ENCODE data around the gene SAPCD1. TPM values are rescaled to one million over a fixed set of nuclear protein-coding genes. Genes with fewer than 3 reads are reported as not detected.

SAPCD1 gene
- total RNA-seq, 1 donor from 2014 or later = 16.7 TPM

DNA sequence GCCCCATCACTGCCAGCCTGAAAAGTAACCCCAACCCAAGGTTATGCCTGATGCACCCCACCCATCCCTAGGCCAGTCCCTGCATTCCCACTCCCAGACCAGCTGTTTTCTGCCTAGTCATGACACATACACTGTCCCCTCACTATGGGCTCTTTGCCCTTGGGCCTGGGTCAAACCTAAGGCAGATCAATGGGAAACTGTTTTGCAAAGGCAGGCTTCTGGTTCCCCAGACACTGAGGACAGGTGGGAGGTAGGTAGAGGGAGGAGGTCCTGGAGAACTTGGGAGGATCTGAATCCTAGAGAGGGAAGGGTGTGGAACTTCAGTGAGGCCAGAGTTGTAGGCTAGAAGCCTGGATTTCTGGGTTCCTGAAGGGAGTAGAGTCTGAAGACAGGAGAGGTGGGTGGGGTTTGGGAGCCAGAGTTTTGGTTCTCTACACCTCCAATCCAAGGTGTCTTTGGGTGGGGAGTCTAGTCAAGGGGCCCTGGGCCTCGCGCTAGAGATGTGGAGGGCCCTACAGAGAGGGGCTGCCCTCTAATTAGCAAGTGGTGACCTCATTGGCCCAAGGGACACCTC, 28.1 kb upstream of the SAPCD1 start:
- Mint-ChIP-seq H3K27ac (peak overlapping the region; percentile 99), H3K36me3 (ENCODE audit: low read depth) (peaks cover 40% of the 10 kb centered on the region), H3K9me3 (no peaks in the 10 kb centered on the region), H3K27me3 (ENCODE audit: insufficient read depth) (peaks cover 3% of the 10 kb centered on the region), H3K4me3 (peak overlapping the region; percentile 98), H3K4me1 (ENCODE audit: low read depth) (peaks cover 59% of the 10 kb centered on the region)
- DNase-seq (ENCODE audit: low spot score) = no peak
- intact Hi-C loops (cut with micrococcal nuclease) = no loop called here

DNA sequence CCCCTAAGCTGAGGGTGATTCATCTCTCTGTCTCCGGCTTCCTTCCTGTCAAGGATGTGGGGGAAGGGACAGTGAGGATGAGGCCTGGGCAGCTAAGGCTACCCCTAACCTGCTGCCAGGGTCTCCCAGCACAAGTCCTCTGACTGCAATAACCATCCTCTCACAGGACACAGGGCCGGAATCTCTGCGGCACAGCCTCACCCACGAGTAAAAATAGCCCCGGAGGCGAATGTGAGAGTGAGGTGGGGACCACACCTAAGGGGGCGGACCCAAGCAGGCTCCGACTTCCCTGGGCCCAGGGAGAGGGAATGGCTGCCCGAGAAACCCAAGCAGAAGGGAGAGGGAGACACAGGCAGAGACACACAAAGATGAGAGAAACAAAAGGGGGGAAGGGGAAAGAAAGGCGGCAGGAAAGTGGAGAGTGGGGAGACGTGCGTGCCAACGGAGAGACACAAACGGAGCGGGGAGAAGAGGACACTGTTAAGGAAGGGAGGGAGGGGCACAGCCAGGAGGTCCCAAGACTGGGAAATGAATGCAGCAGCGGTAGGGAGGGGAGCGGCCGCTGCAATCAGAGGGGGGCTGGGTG, 27.5 kb upstream of the SAPCD1 start:
- DNase-seq (ENCODE audit: low spot score) = peak; percentile 56
- intact Hi-C loops (cut with micrococcal nuclease) = loop anchor here (5.0 kb wide), 1 partner anchor 163 kb away; the partner anchor contains the start of gene LTA
- peak overlapping the region; percentile 99 for H3K27ac Mint-ChIP-seq
- peak overlapping the region; percentile 98 for H3K4me3 Mint-ChIP-seq
- H3K36me3 Mint-ChIP-seq (ENCODE audit: low read depth) = peaks cover 41% of the 10 kb centered on the region
- H3K9me3 Mint-ChIP-seq = no peaks in the 10 kb centered on the region
- H3K4me1 Mint-ChIP-seq (ENCODE audit: low read depth) = peaks cover 59% of the 10 kb centered on the region
- peaks cover 3% of the 10 kb centered on the region for H3K27me3 Mint-ChIP-seq (ENCODE audit: insufficient read depth)

DNA sequence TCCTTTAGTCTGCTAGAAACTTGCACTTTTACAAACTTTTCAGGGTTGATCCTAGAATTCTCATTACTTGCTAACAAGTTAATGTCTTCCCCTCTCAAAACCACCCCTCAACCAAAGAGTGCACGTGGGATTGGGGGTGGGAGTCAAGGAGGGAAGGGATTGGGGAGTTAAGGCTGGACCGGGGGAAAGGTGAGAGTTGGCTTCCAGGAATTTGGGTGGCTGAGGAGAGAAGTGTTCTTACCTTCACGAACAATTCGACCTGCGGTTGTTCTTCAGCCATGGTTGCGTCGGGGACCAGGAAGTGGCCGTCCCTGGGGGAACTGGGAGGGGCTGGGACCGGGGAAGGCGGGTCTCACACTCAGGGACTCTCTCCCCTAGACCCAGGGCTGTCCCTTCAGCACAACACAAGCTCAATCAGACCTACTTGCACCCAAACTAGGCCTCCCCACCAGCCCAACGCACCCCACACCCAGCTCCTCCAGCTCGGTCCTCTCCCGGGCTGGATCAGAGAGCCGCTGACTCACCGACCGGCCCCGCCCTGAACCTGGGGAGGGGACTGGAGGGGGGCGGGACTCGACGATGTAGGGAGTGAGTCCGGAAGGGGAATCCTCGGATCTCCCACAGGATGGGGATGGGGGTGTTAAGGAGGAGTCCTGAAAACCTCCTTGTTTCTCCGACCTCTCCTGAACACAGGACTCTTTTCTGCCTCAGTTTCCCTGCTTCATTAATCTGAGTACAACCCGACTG, 26.3 kb upstream of the SAPCD1 start, which contains the start of gene CLIC1:
CLIC1 (minus strand) TSS at position 510 of the 747 bp plus-strand sequence; CDS start at position 280, 230 bp downstream.
- peaks cover 3% of the 10 kb centered on the region for H3K27me3 Mint-ChIP-seq (ENCODE audit: insufficient read depth)
- H3K9me3 Mint-ChIP-seq = no peaks in the 10 kb centered on the region
- peak within 1 kb of the TSS; percentile 98 for H3K4me3 Mint-ChIP-seq
- peak; percentile 80 for DNase-seq (ENCODE audit: low spot score)
- peaks cover 59% of the 10 kb centered on the region for H3K4me1 Mint-ChIP-seq (ENCODE audit: low read depth)
- peak within 1 kb of the TSS; percentile 99 for H3K27ac Mint-ChIP-seq
- intact Hi-C loops (cut with micrococcal nuclease) = loop anchor here (1.0 to 5.0 kb wide), 3 partner anchors 33 to 164 kb away; partner anchors contain the start of genes ABHD16A, LSM2 and LTA
- peaks cover 35% of the 10 kb centered on the region for H3K36me3 Mint-ChIP-seq (ENCODE audit: low read depth)

DNA sequence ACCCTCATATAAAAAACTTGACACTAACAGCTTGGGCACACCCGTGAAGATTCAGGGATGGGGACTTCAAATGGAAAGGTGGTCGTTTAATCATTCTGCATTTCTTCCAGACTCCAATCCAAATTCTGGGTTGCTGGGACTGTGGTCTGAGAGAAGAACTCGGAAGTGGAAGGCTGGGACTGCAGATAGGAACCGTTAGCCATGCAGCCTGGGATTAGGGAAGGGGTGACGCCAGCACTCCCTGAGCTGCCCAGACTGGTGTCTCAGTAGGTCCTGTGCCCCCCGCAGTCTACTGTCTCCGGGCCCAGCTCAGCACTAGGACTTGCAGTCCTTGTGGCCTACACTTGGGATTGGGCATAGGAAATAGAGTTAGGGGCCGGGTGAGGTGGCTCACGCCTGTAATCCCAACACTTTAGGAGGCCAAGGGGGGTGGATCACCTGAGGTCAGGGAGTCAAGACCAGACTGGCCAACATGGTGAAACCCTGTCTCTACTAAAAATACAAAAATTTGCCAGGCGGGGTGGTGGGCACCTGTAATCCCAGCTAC, 25.6 kb upstream of the SAPCD1 start:
- Mint-ChIP-seq H3K4me3 (peak overlapping the region; percentile 98), H3K9me3 (no peaks in the 10 kb centered on the region), H3K27me3 (ENCODE audit: insufficient read depth) (peaks cover 3% of the 10 kb centered on the region), H3K27ac (peak overlapping the region; percentile 99), H3K4me1 (ENCODE audit: low read depth) (peaks cover 66% of the 10 kb centered on the region), H3K36me3 (ENCODE audit: low read depth) (peaks cover 35% of the 10 kb centered on the region)
- intact Hi-C loops (cut with micrococcal nuclease) = loop anchor here (1.0 to 5.0 kb wide), 3 partner anchors 34 to 165 kb away; partner anchors contain the start of genes ABHD16A, LSM2 and LTA
- no peak for DNase-seq (ENCODE audit: low spot score)

DNA sequence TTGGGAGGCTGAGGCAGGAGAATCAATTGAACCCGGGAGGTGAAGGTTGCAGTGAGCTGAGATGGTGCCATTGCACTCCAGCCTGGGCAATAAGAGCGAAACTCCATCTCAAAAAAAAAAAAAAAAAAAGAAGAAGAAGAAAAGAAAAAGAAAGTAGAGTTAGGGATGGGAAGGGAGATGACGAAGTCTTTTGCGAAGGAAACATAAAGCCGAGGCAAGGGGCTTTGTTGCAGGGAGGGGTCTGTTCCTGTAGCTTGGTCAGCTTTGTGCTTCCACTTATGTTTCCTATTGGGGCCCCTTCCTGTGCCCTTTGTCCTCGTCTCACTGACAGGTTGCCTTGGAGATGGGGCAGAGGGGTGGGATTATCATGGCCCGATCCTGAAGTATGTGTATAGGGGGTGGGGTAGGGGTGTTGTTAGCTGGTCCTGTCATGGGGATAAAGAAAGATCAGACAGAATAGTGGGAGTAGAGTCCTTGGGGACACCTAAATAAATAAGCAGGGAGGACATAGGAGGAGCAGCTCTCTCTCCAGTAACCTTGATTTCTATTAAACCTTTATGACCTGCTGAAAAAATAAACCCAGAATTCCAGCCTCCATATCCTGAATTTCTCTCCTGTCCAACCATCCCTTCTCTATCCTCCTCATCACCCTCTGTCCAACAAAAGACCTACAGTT, 25.0 kb upstream of the SAPCD1 start:
- intact Hi-C loops (cut with micrococcal nuclease) = loop anchor here (5.0 kb wide), 1 partner anchor 165 kb away; the partner anchor contains the start of gene LTA
- peak overlapping the region; percentile 98 for H3K4me3 Mint-ChIP-seq
- H3K9me3 Mint-ChIP-seq = no peaks in the 10 kb centered on the region
- H3K36me3 Mint-ChIP-seq (ENCODE audit: low read depth) = peaks cover 36% of the 10 kb centered on the region
- peak overlapping the region; percentile 99 for H3K27ac Mint-ChIP-seq
- H3K4me1 Mint-ChIP-seq (ENCODE audit: low read depth) = peaks cover 66% of the 10 kb centered on the region
- peaks cover 3% of the 10 kb centered on the region for H3K27me3 Mint-ChIP-seq (ENCODE audit: insufficient read depth)
- no peak for DNase-seq (ENCODE audit: low spot score)

DNA sequence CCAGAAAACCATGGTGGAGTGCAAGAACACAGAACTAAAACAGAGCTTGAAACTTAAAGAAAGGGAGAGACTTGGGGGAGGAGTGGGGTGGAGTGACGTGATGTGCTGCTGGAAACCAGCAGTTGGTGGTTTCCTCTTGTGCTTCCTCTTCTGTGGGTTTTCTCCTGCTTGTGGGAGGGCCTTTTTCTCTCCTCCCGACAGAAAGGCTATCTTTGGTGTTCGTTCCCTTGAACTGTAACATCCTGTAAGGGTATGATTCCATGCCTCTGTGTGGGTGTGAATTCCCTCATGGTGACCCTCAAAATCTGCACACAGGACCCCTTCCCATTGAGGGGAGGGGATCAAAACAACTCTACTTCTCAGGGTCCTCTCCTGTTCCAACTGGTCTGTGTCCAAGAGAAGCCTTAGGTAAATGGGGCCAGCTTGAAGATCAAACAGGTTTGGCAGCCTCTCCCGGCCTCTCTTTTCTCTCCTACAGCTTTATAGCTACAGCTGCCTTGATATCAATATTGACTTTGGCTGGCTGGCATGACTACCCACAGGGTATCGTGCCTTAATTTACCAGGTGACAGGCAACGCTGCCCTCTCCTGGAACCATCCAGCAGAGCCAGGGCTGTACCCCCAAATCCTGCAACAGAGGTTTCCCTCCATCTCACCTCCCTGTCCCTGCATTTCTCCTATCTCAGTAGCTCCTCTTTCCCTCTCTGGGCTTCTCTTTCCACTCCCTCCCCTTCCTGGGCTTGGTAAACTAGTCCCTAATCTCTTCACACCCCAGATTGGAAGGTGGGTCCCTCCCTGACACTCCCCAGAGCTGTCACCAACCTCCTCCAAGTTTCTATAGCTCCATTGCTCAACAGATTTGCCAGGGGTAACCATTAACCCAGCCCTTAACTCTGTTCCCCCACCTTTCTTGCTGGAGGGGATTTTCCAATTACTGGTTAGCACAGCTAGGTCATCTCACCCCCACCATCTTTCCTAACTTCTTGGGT, 24.2 kb upstream of the SAPCD1 start:
- H3K4me3 Mint-ChIP-seq = peak overlapping the region; percentile 98
- DNase-seq (ENCODE audit: low spot score) = peak; percentile 70
- peaks cover 41% of the 10 kb centered on the region for H3K36me3 Mint-ChIP-seq (ENCODE audit: low read depth)
- H3K9me3 Mint-ChIP-seq = no peaks in the 10 kb centered on the region
- peak overlapping the region; percentile 99 for H3K27ac Mint-ChIP-seq
- peaks cover 73% of the 10 kb centered on the region for H3K4me1 Mint-ChIP-seq (ENCODE audit: low read depth)
- H3K27me3 Mint-ChIP-seq (ENCODE audit: insufficient read depth) = peaks cover 3% of the 10 kb centered on the region
- intact Hi-C loops (cut with micrococcal nuclease) = loop anchor here (1.0 to 5.0 kb wide), 6 partner anchors 9 to 191 kb away; partner anchors contain the start of genes ATP6V1G2, DDAH2, HSPA1B and LTA

DNA sequence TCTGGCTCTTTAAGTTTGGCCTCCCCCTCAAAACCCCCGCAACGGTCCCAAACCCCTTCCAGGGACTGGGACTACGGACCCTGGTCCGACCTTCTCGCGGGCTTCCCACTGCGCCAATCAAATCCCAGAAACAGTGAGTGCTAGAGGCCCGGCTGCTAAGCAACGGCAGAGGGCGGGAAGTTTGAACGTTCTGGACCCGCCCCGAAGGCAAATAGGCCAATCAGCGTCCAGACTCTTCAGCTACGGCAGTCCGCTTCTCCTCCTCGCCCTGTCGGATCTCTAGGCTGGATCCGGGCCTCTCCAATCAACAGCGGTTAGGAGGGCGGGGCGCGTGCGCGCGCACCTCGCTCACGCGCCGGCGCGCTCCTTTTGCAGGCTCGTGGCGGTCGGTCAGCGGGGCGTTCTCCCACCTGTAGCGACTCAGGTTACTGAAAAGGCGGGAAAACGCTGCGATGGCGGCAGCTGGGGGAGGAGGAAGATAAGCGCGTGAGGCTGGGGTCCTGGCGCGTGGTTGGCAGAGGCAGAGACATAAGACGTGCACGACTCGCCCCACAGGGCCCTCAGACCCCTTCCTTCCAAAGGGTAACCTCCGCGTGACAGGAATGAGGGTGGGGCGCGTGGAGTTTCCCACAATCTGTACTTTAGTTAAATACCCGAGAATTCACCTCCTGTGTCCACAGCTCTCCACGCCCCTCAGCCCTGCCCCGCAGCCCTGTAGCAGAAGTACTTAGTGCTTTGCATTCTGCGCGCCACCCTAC, 22.6 kb upstream of the SAPCD1 start, which contains the start of gene MSH5:
MSH5 (plus strand) TSS at position 367 of the 758 bp plus-strand sequence. CDS start 462 bp downstream, outside the sequence.
- peak; percentile 97 for DNase-seq (ENCODE audit: low spot score)
- peaks cover 3% of the 10 kb centered on the region for H3K27me3 Mint-ChIP-seq (ENCODE audit: insufficient read depth)
- peak within 1 kb of the TSS; percentile 98 for H3K4me3 Mint-ChIP-seq
- H3K4me1 Mint-ChIP-seq (ENCODE audit: low read depth) = peaks cover 64% of the 10 kb centered on the region
- peaks cover 31% of the 10 kb centered on the region for H3K36me3 Mint-ChIP-seq (ENCODE audit: low read depth)
- no peaks in the 10 kb centered on the region for H3K9me3 Mint-ChIP-seq
- intact Hi-C loops (cut with micrococcal nuclease) = loop anchor here (1.0 to 5.0 kb wide), 9 partner anchors 55 to 438 kb away; partner anchors contain the start of genes ATP6V1G2, HSPA1B, LTA and NFKBIL1
- peak within 1 kb of the TSS; percentile 99 for H3K27ac Mint-ChIP-seq

DNA sequence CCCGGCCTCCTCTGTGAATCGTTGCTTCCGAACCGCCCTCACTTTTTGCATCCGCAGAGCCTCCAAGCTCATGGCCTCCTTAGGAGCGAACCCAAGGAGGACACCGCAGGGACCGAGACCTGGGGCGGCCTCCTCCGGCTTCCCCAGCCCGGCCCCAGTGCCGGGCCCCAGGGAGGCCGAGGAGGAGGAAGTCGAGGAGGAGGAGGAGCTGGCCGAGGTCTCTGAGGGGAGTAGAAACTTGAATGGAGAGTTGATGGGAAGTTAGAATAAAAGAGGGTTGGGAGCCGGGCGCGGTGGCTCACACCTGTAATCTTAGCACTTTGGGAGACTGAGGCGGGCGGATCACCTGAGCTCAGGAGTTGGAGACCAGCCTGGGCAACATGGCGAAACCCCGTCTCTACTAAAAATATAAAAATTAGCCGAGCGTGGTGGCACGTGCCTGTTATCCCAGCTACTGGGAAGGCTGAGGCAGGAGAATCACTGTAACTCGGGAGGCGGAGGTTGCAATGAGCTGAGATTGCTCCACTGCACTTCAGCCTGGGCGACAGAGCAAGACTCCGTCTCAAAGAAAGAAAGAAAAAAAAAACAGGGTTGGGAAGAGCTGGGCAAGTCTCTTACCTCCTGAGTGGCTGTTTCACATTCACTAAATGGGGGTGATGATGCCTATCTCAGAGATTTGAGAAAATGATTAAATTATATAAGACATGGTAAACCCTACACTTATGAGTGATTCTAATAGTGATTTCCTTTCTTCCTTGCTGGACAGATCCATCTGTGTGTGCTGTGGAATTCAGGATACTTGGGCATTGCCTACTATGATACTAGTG, 21.8 kb upstream of the SAPCD1 start:
- peak overlapping the region; percentile 99 for H3K27ac Mint-ChIP-seq
- H3K27me3 Mint-ChIP-seq (ENCODE audit: insufficient read depth) = peaks cover 3% of the 10 kb centered on the region
- H3K4me3 Mint-ChIP-seq = peak overlapping the region; percentile 90
- DNase-seq (ENCODE audit: low spot score) = no peak
- peaks cover 30% of the 10 kb centered on the region for H3K36me3 Mint-ChIP-seq (ENCODE audit: low read depth)
- H3K4me1 Mint-ChIP-seq (ENCODE audit: low read depth) = peaks cover 61% of the 10 kb centered on the region
- H3K9me3 Mint-ChIP-seq = no peaks in the 10 kb centered on the region
- intact Hi-C loops (cut with micrococcal nuclease) = no loop called here

DNA sequence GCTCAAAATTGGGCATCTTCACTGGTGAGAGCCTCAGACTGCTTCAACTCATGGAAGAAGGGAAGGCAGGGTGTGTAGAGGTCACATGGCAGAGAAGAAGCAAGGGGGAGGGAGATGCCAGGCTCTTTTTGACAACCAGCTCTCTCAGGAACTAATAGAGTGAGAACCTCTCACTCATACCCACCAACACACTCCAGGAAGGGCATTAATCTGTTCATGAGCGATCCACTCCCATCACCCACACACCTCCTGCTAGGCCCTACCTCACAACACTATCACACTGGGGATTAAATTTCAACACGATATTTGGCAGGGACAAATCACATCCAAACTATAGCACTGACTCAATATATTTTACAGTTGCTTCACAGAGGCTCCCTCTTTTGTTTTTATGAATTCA, 20.6 kb upstream of the SAPCD1 start:
- Mint-ChIP-seq H3K9me3 (no peaks in the 10 kb centered on the region), H3K36me3 (ENCODE audit: low read depth) (peaks cover 29% of the 10 kb centered on the region), H3K4me1 (ENCODE audit: low read depth) (peaks cover 58% of the 10 kb centered on the region), H3K27ac (no peak overlapping the region), H3K27me3 (ENCODE audit: insufficient read depth) (no peaks in the 10 kb centered on the region), H3K4me3 (peak overlapping the region; percentile 90)
- intact Hi-C loops (cut with micrococcal nuclease) = no loop called here
- DNase-seq (ENCODE audit: low spot score) = no peak

DNA sequence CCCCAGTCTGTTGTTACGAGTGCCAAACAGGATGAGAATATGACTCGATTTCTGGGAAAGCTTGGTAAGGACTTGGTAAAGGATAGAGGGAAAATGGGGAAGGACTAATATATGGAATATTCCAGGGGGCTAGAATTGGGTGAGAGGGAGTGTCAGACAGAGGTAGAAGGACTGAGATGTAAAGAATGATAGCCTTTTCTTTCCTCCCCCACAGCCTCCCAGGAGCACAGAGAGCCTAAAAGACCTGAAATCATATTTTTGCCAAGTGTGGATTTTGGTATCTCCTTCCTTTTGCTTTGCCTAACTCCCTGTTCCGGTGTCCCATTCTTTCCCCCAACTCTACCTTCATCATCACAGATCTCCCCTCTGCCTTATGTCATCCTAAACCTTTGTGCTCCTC, 19.6 kb upstream of the SAPCD1 start:
- intact Hi-C loops (cut with micrococcal nuclease) = no loop called here
- Mint-ChIP-seq H3K4me3 (peak overlapping the region; percentile 13), H3K27me3 (ENCODE audit: insufficient read depth) (no peaks in the 10 kb centered on the region), H3K27ac (no peak overlapping the region), H3K36me3 (ENCODE audit: low read depth) (peaks cover 32% of the 10 kb centered on the region), H3K9me3 (no peaks in the 10 kb centered on the region), H3K4me1 (ENCODE audit: low read depth) (peaks cover 47% of the 10 kb centered on the region)
- no peak for DNase-seq (ENCODE audit: low spot score)
